H9 (cell line): ENCODE results near the gene MTG2. TPM values are rescaled to one million over a fixed set of nuclear protein-coding genes. Genes with fewer than 3 reads are reported as not detected.

Experiments used
- DNase-seq: peaks from one replicate; pipeline ENCODE4 v3.0.0-alpha.2; 2017
- H2AFZ ChIP-seq: one replicate; pipeline ENCODE4 v1.6.1; 2013; ENCODE audit warnings: mild to moderate bottlenecking, low read length, control low read depth, moderate library complexity
- H2AK5ac ChIP-seq: 2 replicates; pipeline ENCODE4 v1.6.1; 2013; ENCODE audit warnings: low read length, control low read depth, mixed read lengths; ENCODE audit not compliant: insufficient read length
- H2BK120ac ChIP-seq: one replicate; pipeline ENCODE4 v1.6.1; 2013; ENCODE audit warnings: low read depth, mild to moderate bottlenecking, low read length, control low read depth, inconsistent platforms; ENCODE audit not compliant: poor library complexity, severe bottlenecking
- H2BK12ac ChIP-seq: 2 replicates; pipeline ENCODE4 v1.6.1; 2013; ENCODE audit warnings: low read length, control low read depth, mixed read lengths, low read depth; ENCODE audit not compliant: insufficient read length
- H2BK15ac ChIP-seq: 2 replicates; pipeline ENCODE4 v1.6.1; 2013; ENCODE audit warnings: low read depth, low read length, control low read depth
- H2BK20ac ChIP-seq: one replicate; pipeline ENCODE4 v1.6.1; 2013; ENCODE audit warnings: low read depth, mild to moderate bottlenecking, low read length, control low read depth, inconsistent platforms; ENCODE audit not compliant: poor library complexity, severe bottlenecking
- H2BK5ac ChIP-seq: 2 replicates; pipeline ENCODE4 v1.6.1; 2013; ENCODE audit warnings: low read length, control low read depth, mixed read lengths; ENCODE audit not compliant: insufficient read length
- H3K14ac ChIP-seq: 2 replicates; pipeline ENCODE4 v1.6.1; 2013; ENCODE audit warnings: low read length, control low read depth; ENCODE audit not compliant: insufficient read depth
- H3K18ac ChIP-seq: 2 replicates; pipeline ENCODE4 v1.6.1; 2013; ENCODE audit warnings: low read depth, mild to moderate bottlenecking, mixed read lengths, low read length, control low read depth; ENCODE audit not compliant: insufficient read length
- H3K23ac ChIP-seq: 2 replicates; pipeline ENCODE4 v1.6.1; 2013; ENCODE audit warnings: low read length, control low read depth, mixed read lengths, low read depth; ENCODE audit not compliant: insufficient read length
- H3K23me2 ChIP-seq: 2 replicates; pipeline ENCODE4 v1.6.1; 2013; ENCODE audit warnings: low read depth, mild to moderate bottlenecking, mixed read lengths, low read length, control low read depth; ENCODE audit not compliant: insufficient read length, poor library complexity, severe bottlenecking
- H3K27ac ChIP-seq: 2 replicates; pipeline ENCODE4 v1.5.1; 2013; ENCODE audit warnings: low read length, control low read depth, mixed read lengths, low read depth; ENCODE audit not compliant: insufficient read length
- H3K27me3 ChIP-seq: 2 replicates; pipeline ENCODE4 v1.6.1; 2013; ENCODE audit warnings: low read length, control low read depth, inconsistent platforms; ENCODE audit not compliant: insufficient read depth
- H3K4ac ChIP-seq: 2 replicates; pipeline ENCODE4 v1.6.1; 2013; ENCODE audit warnings: low read depth, mild to moderate bottlenecking, control low read depth, inconsistent platforms, low read length, moderate library complexity
- H3K4me1 ChIP-seq: 2 replicates; pipeline ENCODE4 v1.6.1; 2013; ENCODE audit warnings: low read length, control low read depth, inconsistent platforms; ENCODE audit not compliant: insufficient read depth
- H3K4me2 ChIP-seq: 2 replicates; pipeline ENCODE4 v1.6.1; 2013; ENCODE audit warnings: low read length, control low read depth, mixed read lengths; ENCODE audit not compliant: insufficient read length, insufficient read depth
- H3K56ac ChIP-seq: 2 replicates; pipeline ENCODE4 v1.6.1; 2013; ENCODE audit warnings: low read depth, mild to moderate bottlenecking, mixed read lengths, low read length, control low read depth; ENCODE audit not compliant: insufficient read length
- H3K79me1 ChIP-seq: 2 replicates; pipeline ENCODE4 v1.6.1; 2013; ENCODE audit warnings: low read depth, mild to moderate bottlenecking, moderate library complexity, low read length, control low read depth, inconsistent platforms; ENCODE audit not compliant: insufficient read depth, poor library complexity, severe bottlenecking
- H3K79me2 ChIP-seq: 2 replicates; pipeline ENCODE4 v1.6.1; 2013; ENCODE audit warnings: low read length, control low read depth, inconsistent platforms; ENCODE audit not compliant: insufficient read depth
- H3K9ac ChIP-seq: 2 replicates; pipeline ENCODE4 v1.6.1; 2013; ENCODE audit warnings: low read length, control low read depth, mixed read lengths; ENCODE audit not compliant: insufficient read length; ENCODE audit errors: extremely low read depth
- H3K9me3 ChIP-seq: one replicate; pipeline ENCODE4 v1.6.1; 2013; ENCODE audit warnings: low read depth, low read length, inconsistent platforms; ENCODE audit not compliant: control insufficient read depth
- H3T11ph ChIP-seq: one replicate; pipeline ENCODE4 v1.6.1; 2013; ENCODE audit warnings: mild to moderate bottlenecking, low read length, control low read depth, inconsistent platforms
- H4K20me1 ChIP-seq: one replicate; pipeline ENCODE4 v1.6.1; 2013; ENCODE audit not compliant: control insufficient read depth, insufficient read length, insufficient read depth
- H4K5ac ChIP-seq: 2 replicates; pipeline ENCODE4 v1.6.1; 2013; ENCODE audit warnings: low read depth, mild to moderate bottlenecking, mixed read lengths, low read length, control low read depth; ENCODE audit not compliant: insufficient read length
- H4K8ac ChIP-seq: replicated peaks from 2 replicates; pipeline ENCODE4 v1.6.1; 2013; ENCODE audit warnings: low read length, control low read depth, mixed read lengths, low read depth; ENCODE audit not compliant: insufficient read length
- H4K91ac ChIP-seq: 2 replicates; pipeline ENCODE4 v1.6.1; 2013; ENCODE audit warnings: low read depth, mild to moderate bottlenecking, moderate library complexity, mixed read lengths, low read length, control low read depth; ENCODE audit not compliant: insufficient read length
- H3K27ac Mint-ChIP-seq, 3 experiments: 2 replicates in 2 of 3; 3 replicates in 1 of 3; pipeline ENCODE4 v1.8.0; 2020 to 2021; ENCODE audit warnings: mixed read lengths in 3 of 3, mild to moderate bottlenecking in 1 of 3, moderate library complexity in 1 of 3
- H3K27me3 Mint-ChIP-seq: 2 replicates; pipeline ENCODE4 v1.8.0; 2021; ENCODE audit warnings: low read depth, mild to moderate bottlenecking, moderate library complexity, mixed read lengths
- H3K36me3 Mint-ChIP-seq, 3 experiments: 2 replicates in 2 of 3; 3 replicates in 1 of 3; pipeline ENCODE4 v1.8.0; 2020 to 2021; ENCODE audit warnings: low read depth in 3 of 3, mixed read lengths in 3 of 3; ENCODE audit not compliant: insufficient read depth in 1 of 3
- H3K4me1 Mint-ChIP-seq, 2 experiments: 2 replicates each; pipeline ENCODE4 v1.8.0; 2020; ENCODE audit warnings: mixed read lengths in 2 of 2
- H3K4me3 Mint-ChIP-seq, 2 experiments: 2 replicates in 1 of 2; 3 replicates in 1 of 2; pipeline ENCODE4 v1.8.0; 2020 to 2021; ENCODE audit warnings: mild to moderate bottlenecking in 2 of 2, mixed read lengths in 2 of 2, moderate library complexity in 1 of 2
- H3K9me3 Mint-ChIP-seq, 2 experiments: 2 replicates in 1 of 2; 3 replicates in 1 of 2; pipeline ENCODE4 v1.8.0; 2020; ENCODE audit warnings: mild to moderate bottlenecking in 2 of 2, mixed read lengths in 2 of 2, moderate library complexity in 1 of 2
- CTCF ChIP-seq: fragments of 200-600 bp; sonication (generic); conservative IDR thresholded peaks from 3 replicates; pipeline ENCODE4 v1.8.0; 2021; ENCODE audit warnings: antibody characterized with exemption, mild to moderate bottlenecking
- WGBS: extraction: QIAGEN DNeasy Blood & Tissue Kit; methylation state at CpG from one replicate; pipeline ENCODE4 v1.1.7; 2013; ENCODE audit warnings: missing lambda C conversion rate, low lambda C conversion rate, mixed read lengths; ENCODE audit not compliant: insufficient read length; ENCODE audit errors: extremely low coverage; 5-methylcytosine and 5-hydroxymethylcytosine counted together
- total RNA-seq: library from RNA; stranded (reverse); gene quantifications from 2 replicates; pipeline ENCODE4 v1.2.1, GENCODE V29; 2021

The MTG2 gene
- total RNA-seq, 1 experiment from 2014 or later, result 25.1 TPM

GRCh38 chr20:62206388-62206775 lies 23.6 kb downstream of the MTG2 start:
- no peak for DNase-seq
- Mint-ChIP-seq H3K27me3 (no peaks in the 10 kb centered on the region), H3K36me3 (peaks cover 8 to 22% (median 18%) of the 10 kb centered on the region in 3 experiments; a peak in 6 of 7 replicates), H3K4me1 (peaks cover 4 to 6% of the 10 kb centered on the region in 2 experiments), H3K4me3 (no peak overlapping the region), H3K9me3 (no peaks in the 10 kb centered on the region), H3K27ac (0 out of 7 replicates have a peak overlapping the region, but pooled peaks of 1 of the 3 experiments have one; percentile 35)
- no peak overlapping the region for H3K9ac ChIP-seq
- no peak overlapping the region for H4K8ac ChIP-seq
- H3K4me2 ChIP-seq, result no peak overlapping the region
- H3K23ac ChIP-seq, result no peak overlapping the region
- H2BK12ac ChIP-seq, result no peak overlapping the region
- no peak for TF ChIP-seq CTCF
- H3K14ac ChIP-seq, result no peak overlapping the region
- no peak overlapping the region for H3K18ac ChIP-seq
- no peaks in the 10 kb centered on the region for H3K9me3 ChIP-seq
- no peak overlapping the region for H3K27ac ChIP-seq
- no peaks in the 10 kb centered on the region for H3K27me3 ChIP-seq
- no peak overlapping the region for H3K4ac ChIP-seq
- no peak overlapping the region for H4K91ac ChIP-seq
- no peaks in the 10 kb centered on the region for H3K4me1 ChIP-seq
- H4K20me1 ChIP-seq, result no peaks in the 10 kb centered on the region
- H2AFZ ChIP-seq, result no peak overlapping the region
- H3T11ph ChIP-seq, result no peak overlapping the region
- H3K56ac ChIP-seq, result no peak overlapping the region
- H2BK5ac ChIP-seq, result no peak overlapping the region
- no peaks in the 10 kb centered on the region for H3K79me1 ChIP-seq
- H4K5ac ChIP-seq, result no peak overlapping the region
- H3K79me2 ChIP-seq, result no peaks in the 10 kb centered on the region
- H3K23me2 ChIP-seq, result no peaks in the 10 kb centered on the region
- H2BK20ac ChIP-seq, result no peak overlapping the region
- no peak overlapping the region for H2BK120ac ChIP-seq
- WGBS, result no CpG with 5 or more reads among the region's 17 CpGs
- H2BK15ac ChIP-seq, result no peak overlapping the region
- no peak overlapping the region for H2AK5ac ChIP-seq
